ENCODE measurements around the gene C16orf95. TPM values are rescaled to one million over a fixed set of nuclear protein-coding genes. Genes with fewer than 3 reads are reported as not detected.

C16orf95 gene
- total RNA-seq, 1 donor: 4.0 TPM

DNA sequence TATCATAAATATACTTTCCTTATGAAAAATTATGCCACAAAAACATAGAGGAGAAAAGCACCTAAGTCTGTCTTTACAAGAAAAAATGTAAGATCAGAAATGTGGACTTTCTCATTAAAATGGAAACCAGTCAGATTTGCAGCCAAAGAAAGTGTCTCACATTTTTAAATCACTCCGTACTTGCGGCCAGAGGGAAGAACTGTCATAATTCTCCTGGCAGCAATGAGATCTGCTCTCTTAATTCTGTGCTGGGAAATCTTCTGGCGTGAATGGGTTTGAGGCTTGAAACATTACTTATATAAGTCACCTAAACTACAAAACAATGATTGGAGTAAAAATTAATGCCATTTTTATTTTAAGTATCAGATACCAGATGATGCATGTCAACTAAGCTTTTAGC is 10.7 kb downstream of the C16orf95 start:
- Histone ChIP-seq H3K4me2 (ENCODE audit: insufficient read depth, low read length) (no peak overlapping the region), H3K27me3 (ENCODE audit: insufficient read depth, low read length) (no peaks in the 10 kb centered on the region), H4K20me1 (ENCODE audit: insufficient read depth, low read length) (no peaks in the 10 kb centered on the region), H2AFZ (ENCODE audit: low read length) (no peak overlapping the region), H3K4me3 (ENCODE audit: insufficient read depth, low read length) (no peak overlapping the region), H3K27ac (ENCODE audit: low read depth, low read length) (no peak overlapping the region), H3K36me3 (ENCODE audit: insufficient read depth, low read length) (peaks cover 7% of the 10 kb centered on the region), H3K9me3 (ENCODE audit: low read depth, low read length) (peaks cover 4% of the 10 kb centered on the region), H3K79me2 (ENCODE audit: insufficient read depth, low read length) (no peaks in the 10 kb centered on the region), H3K4me1 (ENCODE audit: insufficient read depth, low read length) (no peaks in the 10 kb centered on the region)
- DNase-seq (ENCODE audit: insufficient read length, low spot score, missing footprints): peak; percentile 3
- TF ChIP-seq CTCF (IDR thresholded peaks at IDR 0.05; ENCODE audit: extremely low read depth, low read depth, low read length): no peak

GRCh38 chr16:87305505-87306391 is 11.4 kb downstream of the C16orf95 start:
- Histone ChIP-seq H2AFZ (ENCODE audit: low read length) (peak overlapping the region; percentile 20), H3K36me3 (ENCODE audit: insufficient read depth, low read length) (peaks cover 7% of the 10 kb centered on the region), H3K79me2 (ENCODE audit: insufficient read depth, low read length) (no peaks in the 10 kb centered on the region), H3K4me1 (ENCODE audit: insufficient read depth, low read length) (no peaks in the 10 kb centered on the region), H3K4me2 (ENCODE audit: insufficient read depth, low read length) (peak overlapping the region; percentile 69), H3K4me3 (ENCODE audit: insufficient read depth, low read length) (peak overlapping the region; percentile 51), H4K20me1 (ENCODE audit: insufficient read depth, low read length) (no peaks in the 10 kb centered on the region), H3K9me3 (ENCODE audit: low read depth, low read length) (peaks cover 4% of the 10 kb centered on the region), H3K27me3 (ENCODE audit: insufficient read depth, low read length) (no peaks in the 10 kb centered on the region), H3K27ac (ENCODE audit: low read depth, low read length) (no peak overlapping the region)
- DNase-seq (ENCODE audit: insufficient read length, low spot score, missing footprints): peak; percentile 74
- TF ChIP-seq CTCF (IDR thresholded peaks at IDR 0.05; ENCODE audit: extremely low read depth, low read depth, low read length): peak; percentile 31

- H3K36me3 ChIP-seq (ENCODE audit: insufficient read depth, low read length): peaks cover 7% of the 10 kb centered on the region
- no peaks in the 10 kb centered on the region for H3K79me2 ChIP-seq (ENCODE audit: insufficient read depth, low read length)
- no peaks in the 10 kb centered on the region for H4K20me1 ChIP-seq (ENCODE audit: insufficient read depth, low read length)
- H3K4me2 ChIP-seq (ENCODE audit: insufficient read depth, low read length): no peak overlapping the region
- no peak overlapping the region for H3K27ac ChIP-seq (ENCODE audit: low read depth, low read length)
- H2AFZ ChIP-seq (ENCODE audit: low read length): no peak overlapping the region
- no peak for TF ChIP-seq CTCF (IDR thresholded peaks at IDR 0.05; ENCODE audit: extremely low read depth, low read depth, low read length)
- no peak overlapping the region for H3K4me3 ChIP-seq (ENCODE audit: insufficient read depth, low read length)
- H3K9me3 ChIP-seq (ENCODE audit: low read depth, low read length): peaks cover 4% of the 10 kb centered on the region
- H3K27me3 ChIP-seq (ENCODE audit: insufficient read depth, low read length): no peaks in the 10 kb centered on the region
- H3K4me1 ChIP-seq (ENCODE audit: insufficient read depth, low read length): no peaks in the 10 kb centered on the region
- no peak for DNase-seq (ENCODE audit: insufficient read length, low spot score, missing footprints)
These were observed 12.2 kb downstream of the C16orf95 start for GRCh38 chr16:87304951-87305350.

DNA sequence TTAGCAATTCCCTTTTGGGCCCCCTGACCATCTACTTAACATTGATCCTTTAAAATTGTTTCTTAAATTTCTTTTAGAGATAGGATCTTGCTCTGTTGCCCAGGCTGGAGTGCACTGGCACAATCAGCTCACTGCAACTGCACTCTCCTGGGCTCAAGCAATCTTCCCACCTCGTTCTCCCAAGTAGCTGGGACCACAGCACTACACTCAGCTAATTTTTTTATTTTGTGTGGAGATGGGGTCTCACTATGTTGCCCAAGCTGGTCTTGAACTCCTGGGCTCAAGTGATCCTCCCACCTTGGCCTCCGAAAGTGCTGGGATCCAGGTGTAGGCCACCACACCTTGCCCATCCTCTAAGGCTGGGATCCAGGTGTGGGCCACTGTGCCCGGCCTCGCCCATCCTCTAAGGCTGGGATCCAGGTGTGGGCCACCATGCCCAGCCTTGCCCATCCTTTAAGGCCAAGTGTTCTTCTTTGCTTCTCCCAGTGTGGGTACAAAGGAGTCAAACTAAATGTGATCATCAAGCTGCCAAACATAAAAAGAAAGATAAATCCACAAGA is 13.2 kb downstream of the C16orf95 start:
- DNase-seq (ENCODE audit: insufficient read length, low spot score, missing footprints): no peak
- Histone ChIP-seq H3K9me3 (ENCODE audit: low read depth, low read length) (peaks cover 4% of the 10 kb centered on the region), H3K4me1 (ENCODE audit: insufficient read depth, low read length) (no peaks in the 10 kb centered on the region), H3K4me3 (ENCODE audit: insufficient read depth, low read length) (no peak overlapping the region), H2AFZ (ENCODE audit: low read length) (no peak overlapping the region), H4K20me1 (ENCODE audit: insufficient read depth, low read length) (no peaks in the 10 kb centered on the region), H3K79me2 (ENCODE audit: insufficient read depth, low read length) (no peaks in the 10 kb centered on the region), H3K4me2 (ENCODE audit: insufficient read depth, low read length) (no peak overlapping the region), H3K27me3 (ENCODE audit: insufficient read depth, low read length) (no peaks in the 10 kb centered on the region), H3K36me3 (ENCODE audit: insufficient read depth, low read length) (peaks cover 7% of the 10 kb centered on the region), H3K27ac (ENCODE audit: low read depth, low read length) (no peak overlapping the region)
- TF ChIP-seq CTCF (IDR thresholded peaks at IDR 0.05; ENCODE audit: extremely low read depth, low read depth, low read length): no peak

All from osteoblast (primary cell).